Keratinocyte (primary cell): ENCODE data around the gene LPCAT2. TPM values are rescaled to one million over a fixed set of nuclear protein-coding genes. Genes with fewer than 3 reads are reported as not detected.

ENCODE experiments used
- DNase-seq: peaks from one replicate; pipeline ENCODE4 v3.0.0-alpha.2; 2011; ENCODE audit warnings: low read depth, missing footprints, low spot score
- FAIRE-seq: peaks from 2 replicates; lab custom pipeline; 2011; peaks lifted over from hg19 to GRCh38; lab: Jason Lieb, UNC
- H2AFZ ChIP-seq: 2 replicates; pipeline ENCODE4 v1.6.0; 2012; ENCODE audit warnings: low read length, control low read depth, inconsistent platforms; ENCODE audit not compliant: control insufficient read depth
- H3K27ac ChIP-seq: 2 replicates; pipeline ENCODE4 v1.5.1; 2011; ENCODE audit warnings: low read length; ENCODE audit not compliant: control insufficient read depth, insufficient read depth
- H3K27me3 ChIP-seq: 3 replicates; pipeline ENCODE4 v1.6.0; 2011; ENCODE audit warnings: low read length; ENCODE audit not compliant: control insufficient read depth, insufficient read depth; ENCODE audit errors: extremely low read depth
- H3K36me3 ChIP-seq, 2 experiments: 2 replicates in 1 of 2; 3 replicates in 1 of 2; pipeline ENCODE4 v1.5.1; 2011; ENCODE audit warnings: low read length in 2 of 2, mild to moderate bottlenecking in 1 of 2; ENCODE audit not compliant: control insufficient read depth in 2 of 2, insufficient read depth in 2 of 2; ENCODE audit errors: extremely low read depth in 1 of 2
- H3K4me1 ChIP-seq: 3 replicates; pipeline ENCODE4 v1.5.1; 2011; ENCODE audit warnings: low read length; ENCODE audit not compliant: control insufficient read depth, insufficient read depth; ENCODE audit errors: extremely low read depth
- H3K4me2 ChIP-seq: 3 replicates; pipeline ENCODE4 v1.6.0; 2011; ENCODE audit warnings: low read depth, low read length; ENCODE audit not compliant: control insufficient read depth, insufficient read depth; ENCODE audit errors: extremely low read depth
- H3K4me3 ChIP-seq, 3 experiments: fragments of 200-600 bp in 1 of 3; sonication (generic) in 1 of 3; 2 replicates in 2 of 3; 3 replicates in 1 of 3; pipeline ENCODE4 v1.5.1; 2011 to 2016; ENCODE audit warnings: low read length in 3 of 3, mild to moderate bottlenecking in 3 of 3, control low read depth in 2 of 3, inconsistent platforms in 1 of 3, low read depth in 1 of 3, mixed read lengths in 1 of 3, mixed run types in 1 of 3, moderate library complexity in 1 of 3; ENCODE audit not compliant: control insufficient read depth in 2 of 3, insufficient read depth in 2 of 3; ENCODE audit errors: extremely low read depth in 1 of 3
- H3K79me2 ChIP-seq: 2 replicates; pipeline ENCODE4 v1.6.0; 2012; ENCODE audit warnings: low read length; ENCODE audit not compliant: control insufficient read depth, insufficient read depth
- H3K9ac ChIP-seq: 3 replicates; pipeline ENCODE4 v1.6.0; 2011; ENCODE audit warnings: low read length; ENCODE audit not compliant: control insufficient read depth, insufficient read depth; ENCODE audit errors: extremely low read depth
- H3K9me1 ChIP-seq: 3 replicates; pipeline ENCODE4 v1.6.0; 2011; ENCODE audit warnings: low read length; ENCODE audit not compliant: control insufficient read depth, insufficient read depth; ENCODE audit errors: extremely low read depth
- H3K9me3 ChIP-seq: 2 replicates; pipeline ENCODE4 v1.5.1; 2012; ENCODE audit warnings: low read depth, low read length; ENCODE audit not compliant: control insufficient read depth
- H4K20me1 ChIP-seq: 3 replicates; pipeline ENCODE4 v1.6.0; 2011; ENCODE audit warnings: low read length; ENCODE audit not compliant: control insufficient read depth, insufficient read depth; ENCODE audit errors: extremely low read depth
- EZH2 ChIP-seq: IDR thresholded peaks from one replicate; pipeline ENCODE4 v1.6.1; 2012; ENCODE audit warnings: inconsistent platforms, mild to moderate bottlenecking, low read length, moderate library complexity
- dilution Hi-C: fragments of 300-500 bp; cut with MboI; formaldehyde crosslinking; loops from one replicate; pipeline ENCODE4 v1.7.0; 2020; ENCODE audit warnings: low sequenced_read_pairs; ENCODE audit not compliant: extremely low pct_ligation_motif_present
- polyA plus RNA-seq, 5 experiments: library from polyadenylated mRNA; depleted of rRNA in 3 of 5; stranded (reverse) in 3 of 5; stranded (forward) in 1 of 5; unstranded in 1 of 5; fragments of >200 nt; gene quantifications; 1 replicate in 1 of 5; 2 replicates in 3 of 5; 3 replicates in 1 of 5; pipeline versions ENCODE4 v1.2.1 to v1.2.3, GENCODE V29; 2011 to 2012; ENCODE audit warnings: missing spikeins in 2 of 5, low read depth in 1 of 5, low replicate concordance in 1 of 5
- TF ChIP-seq, protein P1 (sequence below), 3 experiments: IDR thresholded peaks in 1 of 3; conservative IDR thresholded peaks in 1 of 3; optimal IDR thresholded peaks in 1 of 3; 2 replicates in 2 of 3; 3 replicates in 1 of 3; pipeline versions ENCODE3 to v1.5.1; 2011; ENCODE audit warnings: low read length in 3 of 3, mild to moderate bottlenecking in 3 of 3, moderate library complexity in 2 of 3, control low read depth in 1 of 3, inconsistent platforms in 1 of 3; ENCODE audit not compliant: insufficient read depth in 2 of 3; ENCODE audit errors: extremely low read depth in 1 of 3

The LPCAT2 gene
- polyA plus RNA-seq, 1 donor (not counting 4 experiments of a cell fraction or from before 2014, with no cell fraction given): 54.4 TPM

- H3K36me3 ChIP-seq: peaks cover 0 to 6% of the 10 kb centered on the region in 2 experiments
- TF ChIP-seq EZH2: no peak
- TF ChIP-seq, protein P1, sequence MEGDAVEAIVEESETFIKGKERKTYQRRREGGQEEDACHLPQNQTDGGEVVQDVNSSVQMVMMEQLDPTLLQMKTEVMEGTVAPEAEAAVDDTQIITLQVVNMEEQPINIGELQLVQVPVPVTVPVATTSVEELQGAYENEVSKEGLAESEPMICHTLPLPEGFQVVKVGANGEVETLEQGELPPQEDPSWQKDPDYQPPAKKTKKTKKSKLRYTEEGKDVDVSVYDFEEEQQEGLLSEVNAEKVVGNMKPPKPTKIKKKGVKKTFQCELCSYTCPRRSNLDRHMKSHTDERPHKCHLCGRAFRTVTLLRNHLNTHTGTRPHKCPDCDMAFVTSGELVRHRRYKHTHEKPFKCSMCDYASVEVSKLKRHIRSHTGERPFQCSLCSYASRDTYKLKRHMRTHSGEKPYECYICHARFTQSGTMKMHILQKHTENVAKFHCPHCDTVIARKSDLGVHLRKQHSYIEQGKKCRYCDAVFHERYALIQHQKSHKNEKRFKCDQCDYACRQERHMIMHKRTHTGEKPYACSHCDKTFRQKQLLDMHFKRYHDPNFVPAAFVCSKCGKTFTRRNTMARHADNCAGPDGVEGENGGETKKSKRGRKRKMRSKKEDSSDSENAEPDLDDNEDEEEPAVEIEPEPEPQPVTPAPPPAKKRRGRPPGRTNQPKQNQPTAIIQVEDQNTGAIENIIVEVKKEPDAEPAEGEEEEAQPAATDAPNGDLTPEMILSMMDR (optimal IDR thresholded peaks at IDR 0.05 in 1 of 3, IDR thresholded peaks at IDR 0.05 in 1 of 3, conservative IDR thresholded peaks at IDR 0.05 in 1 of 3; ENCODE audit: extremely low read depth in 1 of 3, insufficient read depth in 2 of 3, low read length in 3 of 3): no peak
- no peaks in the 10 kb centered on the region for H3K9me1 ChIP-seq
- H4K20me1 ChIP-seq: no peaks in the 10 kb centered on the region
- peak; percentile 90 for FAIRE-seq
- DNase-seq: no peak
- peak within 1 kb of the TSS; percentile 98 for H3K4me2 ChIP-seq
- peak within 1 kb of the TSS; percentile 81 for H3K9ac ChIP-seq
- dilution Hi-C loops: no loop called here
- H3K9me3 ChIP-seq: no peaks in the 10 kb centered on the region
- peak within 1 kb of the TSS; percentile 97 for H3K27ac ChIP-seq
- peaks cover 13% of the 10 kb centered on the region for H3K79me2 ChIP-seq
- H3K4me3 ChIP-seq: peak within 1 kb of the TSS; percentile 48 to 92 (median 57)
- H3K4me1 ChIP-seq: peaks cover 33% of the 10 kb centered on the region
- H3K27me3 ChIP-seq: no peaks in the 10 kb centered on the region
- H2AFZ ChIP-seq: peak within 1 kb of the TSS; percentile 55
These were observed 57.7 kb downstream of the LPCAT2 start, which contains the start of gene CAPNS2 for GRCh38 chr16:55566432-55567175. TSS of gene CAPNS2 (plus strand) at chr16:55566684. CDS start at chr16:55566757, 73 bp downstream.

- dilution Hi-C loops: no loop called here
- TF ChIP-seq EZH2: no peak
- TF ChIP-seq, protein P1 (optimal IDR thresholded peaks at IDR 0.05 in 1 of 3, IDR thresholded peaks at IDR 0.05 in 1 of 3, conservative IDR thresholded peaks at IDR 0.05 in 1 of 3; ENCODE audit: extremely low read depth in 1 of 3, insufficient read depth in 2 of 3, low read length in 3 of 3): no peak
- DNase-seq (no peak), FAIRE-seq (peak; percentile 86)
- Histone ChIP-seq H3K4me1 (peaks cover 33% of the 10 kb centered on the region), H4K20me1 (no peaks in the 10 kb centered on the region), H3K9ac (peak overlapping the region; percentile 81), H3K4me2 (peak overlapping the region; percentile 98), H3K9me3 (no peaks in the 10 kb centered on the region), H3K4me3 (peak overlapping the region; percentile 48 to 92 (median 57)), H2AFZ (peak overlapping the region; percentile 55), H3K27me3 (no peaks in the 10 kb centered on the region), H3K79me2 (peaks cover 13% of the 10 kb centered on the region), H3K27ac (peak overlapping the region; percentile 97), H3K9me1 (no peaks in the 10 kb centered on the region), H3K36me3 (peaks cover 0 to 3% of the 10 kb centered on the region in 2 experiments)
These were observed 58.5 kb downstream of the LPCAT2 start for GRCh38 chr16:55567382-55567781.
